ENCODE data around the gene KPNA2.

- TF ChIP-seq EZH2 (IDR thresholded peaks at IDR 0.05; ENCODE audit: borderline replicate concordance, low read depth, low read length, poor library complexity, severe bottlenecking) (no peak), CTCF (conservative IDR thresholded peaks at IDR 0.05; ENCODE audit: low read depth, low read length) (no peak)
Observed at GRCh38 chr17:68021963-68022362, 13.6 kb upstream of the KPNA2 start.
